Endothelial cell of umbilical vein (primary cell): Measurements from ENCODE around the gene JAKMIP3. TPM values are rescaled to one million over a fixed set of nuclear protein-coding genes. Genes with fewer than 3 reads are reported as not detected.
A peak's percentile ranks its signal among the peaks of the same experiment; 100 is the strongest.

Experiments
- BruUV-seq: library from RNA; stranded (reverse); fragments of 400-500 nt; replicated peaks from 2 replicates; lab custom pipeline; 2021; lab: Mats Ljungman, UMichigan
- CTCF ChIA-PET: fragments of 300-600, 350-600 bp; sonication (Branson Sonifier 250); formaldehyde crosslinking; loops from one replicate; lab custom pipeline; 2021; ENCODE audit warnings: antibody characterized with exemption, inconsistent platforms; lab: Charles Lee
- POLR2A ChIA-PET: fragments of 300-600, 350-600 bp; sonication (Branson Sonifier 250); formaldehyde crosslinking; loops from one replicate; lab custom pipeline; 2021; ENCODE audit warnings: antibody characterized with exemption, inconsistent platforms; lab: Charles Lee
- DNase-seq: peaks from one replicate; pipeline ENCODE4 v3.0.0-alpha.2; 2011; ENCODE audit warnings: low read depth, low spot score
- FAIRE-seq: peaks from 2 replicates; lab custom pipeline; 2011; peaks lifted over from hg19 to GRCh38; lab: Jason Lieb, UNC
- H2AFZ ChIP-seq: 2 replicates; pipeline ENCODE4 v1.6.0; 2012; ENCODE audit warnings: low read depth, low read length, control low read depth, inconsistent platforms
- H3K27ac ChIP-seq: 2 replicates; pipeline ENCODE4 v1.5.1; 2011; ENCODE audit warnings: low read depth, mild to moderate bottlenecking, control low read depth, low read length, moderate library complexity; ENCODE audit not compliant: insufficient read depth
- H3K27me3 ChIP-seq, 2 experiments: 2 replicates each; pipeline versions ENCODE4 v1.6.0 to v1.6.1; 2011; ENCODE audit warnings: low read length in 2 of 2, mixed read lengths in 1 of 2; ENCODE audit not compliant: control insufficient read depth in 2 of 2, insufficient read depth in 2 of 2
- H3K36me3 ChIP-seq, 2 experiments: 2 replicates in 1 of 2; 3 replicates in 1 of 2; pipeline ENCODE4 v1.5.1; 2011; ENCODE audit warnings: low read length in 2 of 2, mild to moderate bottlenecking in 1 of 2, moderate library complexity in 1 of 2; ENCODE audit not compliant: control insufficient read depth in 2 of 2, insufficient read depth in 2 of 2; ENCODE audit errors: extremely low read depth in 1 of 2
- H3K4me1 ChIP-seq: 3 replicates; pipeline ENCODE4 v1.5.1; 2011; ENCODE audit warnings: mild to moderate bottlenecking, low read length; ENCODE audit not compliant: control insufficient read depth, insufficient read depth; ENCODE audit errors: extremely low read depth
- H3K4me2 ChIP-seq: 2 replicates; pipeline ENCODE4 v1.6.1; 2011; ENCODE audit warnings: low read length, control low read depth, mixed read lengths; ENCODE audit not compliant: insufficient read depth
- H3K4me3 ChIP-seq, 3 experiments: fragments of 200-600 bp in 1 of 3; sonication (generic), shearing (Covaris generic) in 1 of 3; replicated peaks in 1 of 3; 2 replicates each; pipeline ENCODE4 v1.5.1; 2011 to 2016; ENCODE audit warnings: control low read depth in 3 of 3, low read length in 3 of 3, mild to moderate bottlenecking in 2 of 3, inconsistent platforms in 1 of 3, low read depth in 1 of 3, moderate library complexity in 1 of 3; ENCODE audit not compliant: insufficient read depth in 1 of 3
- H3K79me2 ChIP-seq: 2 replicates; pipeline ENCODE4 v1.6.0; 2012; ENCODE audit warnings: low read length, inconsistent platforms; ENCODE audit not compliant: control insufficient read depth, insufficient read depth
- H3K9ac ChIP-seq: replicated peaks from 2 replicates; pipeline ENCODE3; 2011; ENCODE audit warnings: low read length, control low read depth; ENCODE audit not compliant: insufficient read depth; ENCODE audit errors: extremely low read depth
- H3K9me1 ChIP-seq: replicated peaks from 3 replicates; pipeline ENCODE4 v1.6.0; 2011; ENCODE audit warnings: mild to moderate bottlenecking, low read length; ENCODE audit not compliant: control insufficient read depth, insufficient read depth; ENCODE audit errors: extremely low read depth
- H3K9me3 ChIP-seq: replicated peaks from 2 replicates; pipeline ENCODE4 v1.5.1; 2012; ENCODE audit warnings: low read length, inconsistent platforms; ENCODE audit not compliant: control insufficient read depth, insufficient read depth
- H4K20me1 ChIP-seq: replicated peaks from 2 replicates; pipeline ENCODE3; 2011; ENCODE audit warnings: mild to moderate bottlenecking, low read length; ENCODE audit not compliant: control insufficient read depth, insufficient read depth; ENCODE audit errors: extremely low read depth
- EZH2 ChIP-seq: IDR thresholded peaks from 2 replicates; pipeline ENCODE4 v1.6.1; 2012; ENCODE audit warnings: borderline replicate concordance, low read depth, mild to moderate bottlenecking, moderate library complexity, low read length, inconsistent platforms; ENCODE audit not compliant: severe bottlenecking
- FOS ChIP-seq: IDR thresholded peaks from 2 replicates; pipeline ENCODE4 v1.6.1; 2011; ENCODE audit warnings: mild to moderate bottlenecking, low read length, moderate library complexity, borderline replicate concordance; ENCODE audit not compliant: insufficient read depth
- GATA2 ChIP-seq: IDR thresholded peaks from 2 replicates; pipeline ENCODE4 v1.7.0; 2011; ENCODE audit warnings: low read depth, mild to moderate bottlenecking, moderate library complexity, mixed read lengths, low read length; ENCODE audit not compliant: insufficient read length, insufficient read depth
- POLR2A ChIP-seq: IDR thresholded peaks from 2 replicates; pipeline ENCODE4 v1.6.1; 2012; ENCODE audit warnings: low read depth, mild to moderate bottlenecking, control low read depth, low read length
- dilution Hi-C: fragments of 300-500 bp; cut with MboI; formaldehyde crosslinking; loops from one replicate; pipeline ENCODE4 v1.15.0; 2019; ENCODE audit warnings: low sequenced_read_pairs; ENCODE audit not compliant: extremely low pct_ligation_motif_present
- intact Hi-C: fragments of 100-400 bp; cut with micrococcal nuclease; formaldehyde crosslinking; loops from one replicate; pipeline ENCODE4 v1.10.0; 2022
- polyA plus RNA-seq, 4 experiments: library from polyadenylated mRNA; depleted of rRNA in 3 of 4; stranded (reverse) in 3 of 4; unstranded in 1 of 4; fragments of >200 nt; gene quantifications; 2 replicates each; pipeline versions ENCODE4 v1.2.1 to v1.2.3, GENCODE V29; 2011 to 2012; ENCODE audit warnings: missing spikeins in 1 of 4
- total RNA-seq: library from RNA; stranded (reverse); gene quantifications from 2 replicates; pipeline ENCODE4 v1.2.3, GENCODE V29; 2021

Gene JAKMIP3
- total and polyA plus RNA-seq, 2 donors (not counting 3 experiments of a cell fraction or from before 2014, with no cell fraction given): 0.01 TPM; not detected in 1

GRCh38 chr10:132036887-132037675 lies 28.7 kb upstream of the JAKMIP3 start:
- Histone ChIP-seq H3K9me3 (no peaks in the 10 kb centered on the region), H3K4me3 (no peak overlapping the region)
- POLR2A ChIA-PET: no interaction called here

GRCh38 chr10:132037676-132037975 lies 28.1 kb upstream of the JAKMIP3 start:
- H4K20me1 ChIP-seq: no peaks in the 10 kb centered on the region
- no peaks in the 10 kb centered on the region for H3K9me3 ChIP-seq
- H3K4me2 ChIP-seq: no peak overlapping the region
- ChIA-PET POLR2A (no interaction called here), CTCF (no interaction called here)
- peaks cover 24% of the 10 kb centered on the region in 2 experiments for H3K27me3 ChIP-seq
- no peak overlapping the region for H3K27ac ChIP-seq
- H3K4me1 ChIP-seq: no peaks in the 10 kb centered on the region
- no peaks in the 10 kb centered on the region for H3K9me1 ChIP-seq
- no TSS peak for BruUV-seq
- no peak overlapping the region for H3K4me3 ChIP-seq
- FAIRE-seq (no peak), DNase-seq (no peak)
- H3K79me2 ChIP-seq: no peaks in the 10 kb centered on the region
- H2AFZ ChIP-seq: no peak overlapping the region
- TF ChIP-seq FOS (no peak), POLR2A (no peak), GATA2 (no peak)
- no peak overlapping the region for H3K9ac ChIP-seq
- intact Hi-C loops (no loop called here), dilution Hi-C loops (no loop called here)
- H3K36me3 ChIP-seq: no peaks in the 10 kb centered on the region

More at GRCh38 chr10:132036887-132037675, 28.7 kb upstream of the JAKMIP3 start:
- Histone ChIP-seq H3K27me3 (peaks cover 24% of the 10 kb centered on the region in 2 experiments), H2AFZ (no peak overlapping the region), H3K79me2 (no peaks in the 10 kb centered on the region), H3K4me1 (no peaks in the 10 kb centered on the region), H4K20me1 (no peaks in the 10 kb centered on the region), H3K9me1 (no peaks in the 10 kb centered on the region), H3K9ac (no peak overlapping the region), H3K27ac (no peak overlapping the region), H3K36me3 (no peaks in the 10 kb centered on the region), H3K4me2 (no peak overlapping the region)
- CTCF ChIA-PET: no interaction called here
- intact Hi-C loops: no loop called here
- no peak for DNase-seq
- no TSS peak for BruUV-seq
- no peak for FAIRE-seq
- dilution Hi-C loops: no loop called here
- TF ChIP-seq POLR2A (no peak), EZH2 (peak; percentile 70)
